WTC11 (cell line): ENCODE measurements around the gene DNAJC12. TPM values are rescaled to one million over a fixed set of nuclear protein-coding genes. Genes with fewer than 3 reads are reported as not detected.

ENCODE experiments used
- ATAC-seq: fragments of 200-7000 bp; cut with Tn5 transposase; 2 replicates; pipeline ENCODE4 v1.10.0; 2021; ENCODE audit warnings: mild to moderate bottlenecking, moderate library complexity
- CTCF ChIA-PET: fragments of 300-600 bp; sonication (Branson Sonifier 250); formaldehyde crosslinking; loops from one replicate; lab custom pipeline; 2021; ENCODE audit warnings: antibody characterized with exemption; lab: Charles Lee
- POLR2A ChIA-PET: fragments of 350-600 bp; sonication (Branson Sonifier 250); formaldehyde crosslinking; loops from one replicate; lab custom pipeline; 2021; ENCODE audit warnings: antibody characterized with exemption; lab: Charles Lee
- DNase-seq: peaks from one replicate; pipeline ENCODE4 v3.0.0; 2021; ENCODE audit warnings: low spot score
- H3K27ac Mint-ChIP-seq: 2 replicates; pipeline ENCODE4 v1.8.0; 2021; ENCODE audit warnings: mixed read lengths
- H3K27me3 Mint-ChIP-seq: 2 replicates; pipeline ENCODE4 v1.8.0; 2021; ENCODE audit warnings: low read depth, mild to moderate bottlenecking, moderate library complexity, mixed read lengths
- H3K36me3 Mint-ChIP-seq: 2 replicates; pipeline ENCODE4 v1.8.0; 2021; ENCODE audit warnings: mixed read lengths
- H3K4me1 Mint-ChIP-seq: 2 replicates; pipeline ENCODE4 v1.8.0; 2022; ENCODE audit warnings: mixed read lengths
- H3K4me3 Mint-ChIP-seq: 2 replicates; pipeline ENCODE4 v1.8.0; 2021; ENCODE audit warnings: mild to moderate bottlenecking, moderate library complexity, mixed read lengths
- H3K9me3 Mint-ChIP-seq: 2 replicates; pipeline ENCODE4 v1.8.0; 2021; ENCODE audit warnings: mixed read lengths
- AR ChIP-seq: fragments of 250-450 bp; sonication (Bioruptor Pico); IDR thresholded peaks from 2 replicates; pipeline ENCODE4 v1.9.0; 2021; ENCODE audit warnings: mild to moderate bottlenecking
- ARID4B ChIP-seq: sonication (generic); formaldehyde crosslinking; IDR thresholded peaks from 2 replicates; pipeline ENCODE4 v1.8.0; 2023; ENCODE audit warnings: missing genetic modification reagents, mild to moderate bottlenecking, borderline replicate concordance
- CBFB ChIP-seq: sonication (generic); formaldehyde crosslinking; IDR thresholded peaks from 2 replicates; pipeline ENCODE4 v1.8.1; 2022; ENCODE audit warnings: mild to moderate bottlenecking, low read depth, missing genetic modification reagents
- CREM ChIP-seq: sonication (generic); formaldehyde crosslinking; IDR thresholded peaks from 2 replicates; pipeline ENCODE4 v1.8.1; 2022; ENCODE audit warnings: mild to moderate bottlenecking, missing genetic modification reagents, moderate library complexity
- ELF4 ChIP-seq: sonication (generic); formaldehyde crosslinking; IDR thresholded peaks from 2 replicates; pipeline ENCODE4 v1.8.1; 2022; ENCODE audit warnings: low read depth, mild to moderate bottlenecking, moderate library complexity, missing genetic modification reagents
- FOXJ3 ChIP-seq: sonication (generic); formaldehyde crosslinking; IDR thresholded peaks from 2 replicates; pipeline ENCODE4 v1.9.0; 2021; ENCODE audit warnings: missing genetic modification reagents, mild to moderate bottlenecking, borderline replicate concordance
- FOXK1 ChIP-seq: sonication (generic); formaldehyde crosslinking; IDR thresholded peaks from 2 replicates; pipeline ENCODE4 v1.8.0; 2022; ENCODE audit warnings: mild to moderate bottlenecking, moderate library complexity, missing genetic modification reagents
- GRHL2 ChIP-seq: fragments of 250-450 bp; sonication (Bioruptor Pico); IDR thresholded peaks from 2 replicates; pipeline ENCODE4 v1.8.0; 2022; ENCODE audit warnings: mild to moderate bottlenecking, moderate library complexity; ENCODE audit not compliant: insufficient replicate concordance, severe bottlenecking
- IRF2 ChIP-seq: sonication (generic); formaldehyde crosslinking; IDR thresholded peaks from 2 replicates; pipeline ENCODE4 v1.8.0; 2022; ENCODE audit warnings: low read depth, missing genetic modification reagents, borderline replicate concordance
- JUN ChIP-seq: sonication (generic); formaldehyde crosslinking; IDR thresholded peaks from 2 replicates; pipeline ENCODE4 v1.8.0; 2023; ENCODE audit warnings: mild to moderate bottlenecking, missing genetic modification reagents
- MXD4 ChIP-seq: fragments of 250-450 bp; sonication (Bioruptor Pico); IDR thresholded peaks from 2 replicates; pipeline ENCODE4 v1.8.0; 2021; ENCODE audit warnings: mild to moderate bottlenecking, moderate library complexity, borderline replicate concordance
- NR1H2 ChIP-seq: sonication (generic); formaldehyde crosslinking; IDR thresholded peaks from 2 replicates; pipeline ENCODE4 v1.9.0; 2021; ENCODE audit warnings: mild to moderate bottlenecking, moderate library complexity, missing genetic modification reagents
- NR3C1 ChIP-seq: sonication (generic); formaldehyde crosslinking; conservative IDR thresholded peaks from 2 replicates; pipeline ENCODE4 v1.8.1; 2023; ENCODE audit warnings: low read depth, mild to moderate bottlenecking, missing genetic modification reagents
- SMAD4 ChIP-seq: sonication (generic); formaldehyde crosslinking; IDR thresholded peaks from 2 replicates; pipeline ENCODE4 v1.8.0; 2022; ENCODE audit warnings: mild to moderate bottlenecking, missing genetic modification reagents
- TEAD1 ChIP-seq: sonication (generic); formaldehyde crosslinking; IDR thresholded peaks from 2 replicates; pipeline ENCODE4 v1.8.0; 2022; ENCODE audit warnings: mild to moderate bottlenecking, missing genetic modification reagents
- ZMAT4 ChIP-seq: fragments of 250-450 bp; sonication (Bioruptor Pico); IDR thresholded peaks from 2 replicates; pipeline ENCODE4 v1.9.0; 2021; ENCODE audit warnings: mild to moderate bottlenecking
- ZNF671 ChIP-seq: fragments of 250-450 bp; sonication (Bioruptor Pico); IDR thresholded peaks from 2 replicates; pipeline ENCODE4 v1.8.0; 2021; ENCODE audit warnings: mild to moderate bottlenecking
- total RNA-seq: library from RNA; stranded (reverse); gene quantifications from 3 replicates; pipeline ENCODE4 v1.2.3, GENCODE V29; 2021
- TF ChIP-seq, protein P1 (sequence below): fragments of 200-600 bp; IDR thresholded peaks from 2 replicates; pipeline ENCODE4 v1.8.0; 2022; ENCODE audit warnings: antibody characterized with exemption
- TF ChIP-seq, protein P2 (sequence below): fragments of 250-450 bp; sonication (Bioruptor Pico); conservative IDR thresholded peaks from 2 replicates; pipeline ENCODE4 v1.9.0; 2021; ENCODE audit warnings: mild to moderate bottlenecking
- TF ChIP-seq, protein P3 (sequence below): sonication (generic); formaldehyde crosslinking; IDR thresholded peaks from 2 replicates; pipeline ENCODE4 v1.8.0; 2022; ENCODE audit warnings: mild to moderate bottlenecking, missing genetic modification reagents

Gene DNAJC12
- total RNA-seq, 1 experiment from 2014 or later, result 0.94 TPM

DNA sequence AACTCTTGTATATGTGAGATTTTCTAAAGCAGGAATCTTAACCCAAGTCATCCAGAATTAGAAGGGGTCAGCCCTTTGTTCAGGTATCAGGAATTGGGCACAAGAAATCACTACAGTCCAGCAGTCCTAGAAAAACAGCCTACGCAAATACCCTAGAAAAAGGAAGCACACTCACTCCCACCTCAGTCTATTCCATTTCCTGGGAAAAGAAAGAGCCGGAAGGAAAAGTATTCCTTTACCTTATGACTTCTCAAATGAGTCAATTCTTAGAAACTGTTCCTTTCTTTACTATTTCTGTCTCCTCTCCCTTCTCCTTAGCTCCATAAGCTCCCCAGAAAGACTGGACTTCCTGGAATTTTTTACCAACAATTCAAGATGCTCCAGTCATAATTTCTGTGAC is 62.7 kb downstream of the DNAJC12 start (continued):
- TF ChIP-seq MXD4 (CRISPR knock-in tag), result no peak
- TF ChIP-seq FOXK1 (CRISPR knock-in tag), result no peak
- TF ChIP-seq ELF4, result no peak
- TF ChIP-seq ZMAT4 (CRISPR knock-in tag), result no peak
- no peak for TF ChIP-seq NR3C1 (CRISPR knock-in tag)
- TF ChIP-seq SMAD4, result no peak

- Mint-ChIP-seq H3K36me3 (no peaks in the 10 kb centered on the region), H3K4me1 (peaks cover 10% of the 10 kb centered on the region), H3K27me3 (no peaks in the 10 kb centered on the region), H3K27ac (no peak overlapping the region), H3K9me3 (no peaks in the 10 kb centered on the region), H3K4me3 (no peak overlapping the region)
- ChIA-PET POLR2A (interaction anchor here (0.6 kb wide), 2 partner anchors 82 to 171 kb away, joined by 3 read pairs; no protein-coding TSS in a partner anchor), CTCF (interaction anchor here (0.6 to 1.0 kb wide), 3 partner anchors 15 to 440 kb away, joined by 4 to 5 read pairs (median 5); no protein-coding TSS in a partner anchor)
- DNase-seq (no peak), ATAC-seq (no peak)
- no peak for TF ChIP-seq CREM (CRISPR knock-in tag)
- TF ChIP-seq TEAD1 (CRISPR knock-in tag), result no peak
- TF ChIP-seq CBFB, result no peak
- no peak for TF ChIP-seq NR1H2
- no peak for TF ChIP-seq ZNF671 (CRISPR knock-in tag)
These were observed 65.0 kb downstream of the DNAJC12 start for GRCh38 chr10:67772894-67773511.

DNA sequence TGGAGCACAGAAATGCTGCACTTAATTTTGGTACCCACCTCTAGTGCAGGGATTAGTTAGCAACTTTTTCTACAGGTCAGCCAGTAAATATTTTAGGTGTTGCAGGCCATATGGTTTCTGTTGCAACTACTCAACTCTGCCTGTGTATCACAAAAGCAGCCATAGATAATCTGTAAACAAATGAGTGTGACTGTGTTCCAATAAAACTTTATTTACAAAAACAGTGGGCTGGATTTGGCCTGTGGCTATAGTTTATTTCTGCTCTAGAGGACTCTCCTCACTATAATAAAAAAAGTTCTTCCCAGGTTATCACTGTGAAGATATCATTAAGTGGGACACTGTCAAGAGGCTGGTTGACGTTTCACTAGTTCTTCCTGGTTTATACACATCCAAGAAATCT is 65.8 kb downstream of the DNAJC12 start:
- H3K27me3 Mint-ChIP-seq, result no peaks in the 10 kb centered on the region
- no peaks in the 10 kb centered on the region for H3K36me3 Mint-ChIP-seq
- H3K4me1 Mint-ChIP-seq, result peaks cover 10% of the 10 kb centered on the region
- ATAC-seq (no peak), DNase-seq (no peak)
- ChIA-PET POLR2A (no interaction called here), CTCF (no interaction called here)
- H3K9me3 Mint-ChIP-seq, result no peaks in the 10 kb centered on the region
- no peak overlapping the region for H3K4me3 Mint-ChIP-seq
- no peak overlapping the region for H3K27ac Mint-ChIP-seq
- TF ChIP-seq IRF2 (CRISPR knock-in tag) (no peak), ARID4B (CRISPR knock-in tag) (no peak), FOXJ3 (no peak), GRHL2 (CRISPR knock-in tag) (no peak), JUN (CRISPR knock-in tag) (no peak), AR (CRISPR knock-in tag) (no peak), SMAD4 (no peak)
- TF ChIP-seq, protein P1, sequence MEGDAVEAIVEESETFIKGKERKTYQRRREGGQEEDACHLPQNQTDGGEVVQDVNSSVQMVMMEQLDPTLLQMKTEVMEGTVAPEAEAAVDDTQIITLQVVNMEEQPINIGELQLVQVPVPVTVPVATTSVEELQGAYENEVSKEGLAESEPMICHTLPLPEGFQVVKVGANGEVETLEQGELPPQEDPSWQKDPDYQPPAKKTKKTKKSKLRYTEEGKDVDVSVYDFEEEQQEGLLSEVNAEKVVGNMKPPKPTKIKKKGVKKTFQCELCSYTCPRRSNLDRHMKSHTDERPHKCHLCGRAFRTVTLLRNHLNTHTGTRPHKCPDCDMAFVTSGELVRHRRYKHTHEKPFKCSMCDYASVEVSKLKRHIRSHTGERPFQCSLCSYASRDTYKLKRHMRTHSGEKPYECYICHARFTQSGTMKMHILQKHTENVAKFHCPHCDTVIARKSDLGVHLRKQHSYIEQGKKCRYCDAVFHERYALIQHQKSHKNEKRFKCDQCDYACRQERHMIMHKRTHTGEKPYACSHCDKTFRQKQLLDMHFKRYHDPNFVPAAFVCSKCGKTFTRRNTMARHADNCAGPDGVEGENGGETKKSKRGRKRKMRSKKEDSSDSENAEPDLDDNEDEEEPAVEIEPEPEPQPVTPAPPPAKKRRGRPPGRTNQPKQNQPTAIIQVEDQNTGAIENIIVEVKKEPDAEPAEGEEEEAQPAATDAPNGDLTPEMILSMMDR, result no peak
- TF ChIP-seq, protein P2, sequence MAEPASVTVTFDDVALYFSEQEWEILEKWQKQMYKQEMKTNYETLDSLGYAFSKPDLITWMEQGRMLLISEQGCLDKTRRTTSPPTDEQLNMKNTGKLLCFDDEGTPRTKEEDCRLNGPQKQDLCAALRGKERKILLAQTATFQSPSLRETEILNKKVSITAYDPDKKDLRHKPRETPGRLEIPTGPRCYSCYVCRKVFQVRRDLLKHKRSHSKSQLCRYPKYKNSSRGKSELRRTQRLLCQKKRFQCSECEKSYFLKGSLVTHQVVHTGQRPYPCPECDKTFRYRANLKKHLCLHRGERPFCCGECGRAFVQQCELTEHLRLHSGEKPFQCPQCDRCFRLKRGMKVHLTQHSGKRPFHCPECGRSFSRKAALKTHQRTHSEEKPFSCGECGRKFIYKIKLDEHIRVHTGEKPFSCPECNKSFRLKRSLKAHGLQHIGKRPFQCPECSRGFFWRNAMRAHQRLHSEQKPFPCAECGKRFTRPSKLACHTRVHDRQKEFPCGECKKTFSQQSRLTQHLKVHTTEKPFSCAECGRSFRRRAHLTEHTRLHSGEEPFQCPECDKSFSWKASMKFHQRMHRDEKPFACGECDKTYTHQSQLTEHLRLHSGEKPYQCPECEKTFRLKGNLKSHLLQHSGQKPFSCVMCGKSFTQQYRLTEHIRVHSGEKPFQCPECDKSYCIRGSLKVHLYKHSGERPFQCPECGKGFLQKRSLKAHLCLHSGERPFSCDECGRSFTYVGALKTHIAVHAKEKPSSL, result no peak
- TF ChIP-seq, protein P3, sequence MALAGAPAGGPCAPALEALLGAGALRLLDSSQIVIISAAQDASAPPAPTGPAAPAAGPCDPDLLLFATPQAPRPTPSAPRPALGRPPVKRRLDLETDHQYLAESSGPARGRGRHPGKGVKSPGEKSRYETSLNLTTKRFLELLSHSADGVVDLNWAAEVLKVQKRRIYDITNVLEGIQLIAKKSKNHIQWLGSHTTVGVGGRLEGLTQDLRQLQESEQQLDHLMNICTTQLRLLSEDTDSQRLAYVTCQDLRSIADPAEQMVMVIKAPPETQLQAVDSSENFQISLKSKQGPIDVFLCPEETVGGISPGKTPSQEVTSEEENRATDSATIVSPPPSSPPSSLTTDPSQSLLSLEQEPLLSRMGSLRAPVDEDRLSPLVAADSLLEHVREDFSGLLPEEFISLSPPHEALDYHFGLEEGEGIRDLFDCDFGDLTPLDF (CRISPR knock-in tag), result no peak
